RWPE1 (cell line): Measurements from ENCODE around the gene OR5AU1.

Experiments used
- CTCF ChIA-PET: fragments of 350-600 bp; sonication (Branson Sonifier 250); formaldehyde crosslinking; extraction: SDS; loops from one replicate; lab custom pipeline; 2021; lab: Yijun Ruan, JAX
- POLR2A ChIA-PET: fragments of 400-600 bp; formaldehyde crosslinking; extraction: SDS; loops from one replicate; lab custom pipeline; 2020; ENCODE audit warnings: antibody characterized with exemption; ENCODE audit not compliant: low non-redundant PET; lab: Yijun Ruan, JAX
- DNase-seq: peaks from one replicate; pipeline ENCODE4 v3.0.0; 2012; ENCODE audit warnings: low spot score
- H3K27ac ChIP-seq: fragments of 450-650 bp; 2 replicates; pipeline ENCODE4 v1.5.1; 2017
- CTCF ChIP-seq: fragments of 450-650 bp; conservative IDR thresholded peaks from 2 replicates; pipeline ENCODE4 v1.5.1; 2017; ENCODE audit warnings: low read depth, mild to moderate bottlenecking

Gene OR5AU1

GRCh38 chr14:21201732-21202462 lies 46.0 kb upstream of the OR5AU1 start:
- ChIA-PET POLR2A (no interaction called here), CTCF (no interaction called here)
- no peak for DNase-seq
- no peak for TF ChIP-seq CTCF
- H3K27ac ChIP-seq = no peak overlapping the region

GRCh38 chr14:21200752-21201461 lies 45.0 kb upstream of the OR5AU1 start:
- H3K27ac ChIP-seq = no peak overlapping the region
- no peak for TF ChIP-seq CTCF
- CTCF ChIA-PET = no interaction called here
- POLR2A ChIA-PET = no interaction called here
- no peak for DNase-seq

- no peak for TF ChIP-seq CTCF
- POLR2A ChIA-PET = no interaction called here
- DNase-seq = no peak
- H3K27ac ChIP-seq = no peak overlapping the region
- CTCF ChIA-PET = interaction anchor here (0.7 to 0.9 kb wide), 2 partner anchors 126 to 185 kb away, joined by 3 to 4 read pairs; no protein-coding TSS in a partner anchor
Observed at GRCh38 chr14:21199611-21200560, 44.0 kb upstream of the OR5AU1 start.

DNA sequence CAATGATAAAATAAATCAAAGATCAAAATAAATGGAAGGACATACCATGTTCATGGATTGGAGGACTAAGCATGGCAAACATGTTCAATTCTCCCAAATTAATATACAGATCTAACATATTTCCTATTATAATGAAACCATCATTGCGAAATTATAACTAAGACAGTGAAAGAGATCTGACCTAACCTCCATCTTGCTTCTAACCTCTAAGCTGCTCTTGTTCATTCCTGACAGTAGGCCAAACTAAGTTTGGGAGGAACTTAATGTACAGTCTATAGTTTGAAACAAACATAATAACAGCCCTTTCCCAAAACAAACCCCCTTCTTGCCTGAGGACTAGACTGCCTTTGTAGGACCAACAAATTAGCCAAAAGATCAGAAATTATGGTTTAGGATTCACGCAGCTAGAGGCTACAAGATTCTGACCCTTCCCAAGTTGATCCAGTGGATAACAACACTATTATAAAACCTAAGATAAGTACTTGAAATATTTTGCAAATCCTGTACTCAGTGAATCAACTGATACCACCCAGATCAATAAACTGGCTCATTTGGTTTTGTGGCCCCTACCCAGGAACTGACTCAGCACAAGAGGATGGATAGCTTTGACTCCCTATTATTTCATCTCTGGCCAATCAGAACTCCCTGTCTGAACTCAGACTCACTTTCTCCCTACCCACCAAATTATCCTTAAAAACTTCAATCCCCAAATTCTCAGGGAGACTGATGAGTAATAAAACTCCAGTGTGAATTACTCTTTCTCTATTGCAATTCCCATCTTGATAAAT lies 41.7 kb upstream of the OR5AU1 start:
- no peak overlapping the region for H3K27ac ChIP-seq
- TF ChIP-seq CTCF = no peak
- no peak for DNase-seq
- ChIA-PET POLR2A (no interaction called here), CTCF (no interaction called here)

- H3K27ac ChIP-seq = no peak overlapping the region
- DNase-seq = no peak
- ChIA-PET CTCF (interaction anchor here (0.6 kb wide), 1 partner anchor 355 kb away, joined by 3 read pairs; no protein-coding TSS in a partner anchor), POLR2A (no interaction called here)
- TF ChIP-seq CTCF = no peak
Observed at GRCh38 chr14:21194597-21194996, 38.7 kb upstream of the OR5AU1 start.
